Osteoblast (primary cell): ENCODE measurements around the gene MROH7. TPM values are rescaled to one million over a fixed set of nuclear protein-coding genes. Genes with fewer than 3 reads are reported as not detected.

Experiments used
- DNase-seq: peaks from one replicate; pipeline ENCODE4 v3.0.0; 2011; ENCODE audit warnings: low spot score, mixed read lengths; ENCODE audit not compliant: insufficient read length; ENCODE audit errors: missing footprints
- H2AFZ ChIP-seq: 2 replicates; pipeline ENCODE4 v1.6.0; 2011; ENCODE audit warnings: mild to moderate bottlenecking, low read length
- H3K27ac ChIP-seq: 2 replicates; pipeline ENCODE4 v1.5.1; 2011; ENCODE audit warnings: mild to moderate bottlenecking, low read depth, low read length, moderate library complexity
- H3K27me3 ChIP-seq: 2 replicates; pipeline ENCODE4 v1.6.0; 2012; ENCODE audit warnings: mild to moderate bottlenecking, control low read depth, inconsistent platforms, low read length, moderate library complexity; ENCODE audit not compliant: insufficient read depth
- H3K36me3 ChIP-seq: 2 replicates; pipeline ENCODE4 v1.5.1; 2011; ENCODE audit warnings: mild to moderate bottlenecking, low read length, control low read depth, moderate library complexity; ENCODE audit not compliant: insufficient read depth
- H3K4me1 ChIP-seq: 2 replicates; pipeline ENCODE4 v1.5.1; 2011; ENCODE audit warnings: mild to moderate bottlenecking, low read length, control low read depth, moderate library complexity; ENCODE audit not compliant: insufficient read depth
- H3K4me2 ChIP-seq: 2 replicates; pipeline ENCODE4 v1.6.0; 2011; ENCODE audit warnings: mild to moderate bottlenecking, low read length; ENCODE audit not compliant: insufficient read depth
- H3K4me3 ChIP-seq: fragments of 200-600 bp; sonication (generic); 3 replicates; pipeline ENCODE4 v1.5.1; 2012; ENCODE audit warnings: mild to moderate bottlenecking, low read length, inconsistent platforms; ENCODE audit not compliant: insufficient read depth
- H3K79me2 ChIP-seq: 2 replicates; pipeline ENCODE4 v1.6.0; 2012; ENCODE audit warnings: mild to moderate bottlenecking, low read length, control low read depth, inconsistent platforms; ENCODE audit not compliant: insufficient read depth
- H3K9me3 ChIP-seq: 2 replicates; pipeline ENCODE4 v1.5.1; 2011; ENCODE audit warnings: low read depth, low read length, control low read depth
- H4K20me1 ChIP-seq: 2 replicates; pipeline ENCODE4 v1.6.0; 2012; ENCODE audit warnings: mild to moderate bottlenecking, low read length, control low read depth; ENCODE audit not compliant: insufficient read depth
- CTCF ChIP-seq: IDR thresholded peaks from 2 replicates; pipeline ENCODE4 v1.5.1; 2011; ENCODE audit warnings: mild to moderate bottlenecking, low read depth, low read length, moderate library complexity; ENCODE audit errors: extremely low read depth
- total RNA-seq: library from RNA; depleted of rRNA; stranded (reverse); fragments of >200 nt; gene quantifications from 2 replicates; pipeline ENCODE4 v1.2.3, GENCODE V29; 2012

Gene MROH7
- total RNA-seq, 1 donor, result 0.36 TPM

GRCh38 chr1:54610048-54610447, 31.5 kb upstream of the MROH7 start:
- no peaks in the 10 kb centered on the region for H3K27me3 ChIP-seq
- H3K79me2 ChIP-seq, result no peaks in the 10 kb centered on the region
- no peaks in the 10 kb centered on the region for H4K20me1 ChIP-seq
- no peaks in the 10 kb centered on the region for H3K36me3 ChIP-seq
- no peak overlapping the region for H3K4me2 ChIP-seq
- peak overlapping the region; percentile 41 for H2AFZ ChIP-seq
- H3K4me1 ChIP-seq, result peaks cover 5% of the 10 kb centered on the region
- no peak overlapping the region for H3K4me3 ChIP-seq
- no peak for TF ChIP-seq CTCF
- DNase-seq, result peak; percentile 83
- no peak overlapping the region for H3K27ac ChIP-seq
- H3K9me3 ChIP-seq, result no peaks in the 10 kb centered on the region

GRCh38 chr1:54610601-54611580, 30.7 kb upstream of the MROH7 start:
- peaks cover 5% of the 10 kb centered on the region for H3K4me1 ChIP-seq
- H3K9me3 ChIP-seq, result no peaks in the 10 kb centered on the region
- H3K36me3 ChIP-seq, result no peaks in the 10 kb centered on the region
- H3K4me2 ChIP-seq, result no peak overlapping the region
- TF ChIP-seq CTCF, result no peak
- no peaks in the 10 kb centered on the region for H3K79me2 ChIP-seq
- no peak overlapping the region for H3K4me3 ChIP-seq
- no peak overlapping the region for H3K27ac ChIP-seq
- no peaks in the 10 kb centered on the region for H4K20me1 ChIP-seq
- DNase-seq, result peak; percentile 45
- H3K27me3 ChIP-seq, result peaks cover 5% of the 10 kb centered on the region
- H2AFZ ChIP-seq, result no peak overlapping the region

- H3K27me3 ChIP-seq, result peaks cover 8% of the 10 kb centered on the region
- no peak overlapping the region for H2AFZ ChIP-seq
- H3K36me3 ChIP-seq, result no peaks in the 10 kb centered on the region
- H3K4me3 ChIP-seq, result no peak overlapping the region
- DNase-seq, result peak; percentile 18
- no peak overlapping the region for H3K4me2 ChIP-seq
- H3K9me3 ChIP-seq, result no peaks in the 10 kb centered on the region
- peaks cover 5% of the 10 kb centered on the region for H3K4me1 ChIP-seq
- H4K20me1 ChIP-seq, result no peaks in the 10 kb centered on the region
- TF ChIP-seq CTCF, result no peak
- no peaks in the 10 kb centered on the region for H3K79me2 ChIP-seq
- H3K27ac ChIP-seq, result no peak overlapping the region
These were observed 30.0 kb upstream of the MROH7 start for GRCh38 chr1:54611621-54612020.

DNA sequence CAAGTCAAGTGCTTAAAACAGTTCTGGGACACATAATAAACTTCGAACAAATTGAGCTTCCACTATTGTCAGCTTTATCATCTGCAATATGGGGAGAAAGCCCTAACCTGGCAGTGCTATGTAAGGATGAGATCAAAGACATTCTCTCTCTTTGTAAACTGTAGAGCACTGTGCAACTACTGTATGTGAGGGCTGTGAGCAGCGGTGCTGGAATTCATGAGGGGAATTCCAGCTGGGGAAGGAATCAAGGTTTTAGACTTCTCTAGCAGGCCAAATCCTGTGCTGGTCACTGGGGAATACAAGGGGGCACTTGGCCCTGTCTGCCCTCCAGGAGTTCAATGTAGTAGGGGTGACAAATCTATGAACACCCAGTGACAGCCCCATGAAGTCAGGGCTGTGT, 27.6 kb upstream of the MROH7 start:
- H3K36me3 ChIP-seq, result no peaks in the 10 kb centered on the region
- no peak overlapping the region for H3K27ac ChIP-seq
- H3K4me1 ChIP-seq, result peaks cover 5% of the 10 kb centered on the region
- TF ChIP-seq CTCF, result no peak
- no peak overlapping the region for H3K4me3 ChIP-seq
- no peaks in the 10 kb centered on the region for H3K9me3 ChIP-seq
- no peaks in the 10 kb centered on the region for H4K20me1 ChIP-seq
- H3K79me2 ChIP-seq, result no peaks in the 10 kb centered on the region
- DNase-seq, result peak; percentile 13
- peaks cover 13% of the 10 kb centered on the region for H3K27me3 ChIP-seq
- H2AFZ ChIP-seq, result no peak overlapping the region
- H3K4me2 ChIP-seq, result no peak overlapping the region
